IPS DF 6.9 (cell line): Measurements from ENCODE around the gene NT5C.
"Not testable (repeated sequence)": the region's sequence is repeated elsewhere in the genome, so short reads cannot be mapped to it uniquely, and the experiment has no call there.

Experiments used
- DNase-seq: peaks from one replicate; pipeline ENCODE4 v3.0.0-alpha.2; 2013; ENCODE audit warnings: low read depth, low spot score
- H3K27ac ChIP-seq: one replicate; pipeline ENCODE4 v1.5.1; 2013; ENCODE audit warnings: low read length, control low read depth
- H3K27me3 ChIP-seq: 2 replicates; pipeline ENCODE4 v1.6.1; 2013; ENCODE audit warnings: mild to moderate bottlenecking, low read length; ENCODE audit not compliant: control insufficient read depth, insufficient read depth
- H3K36me3 ChIP-seq: 2 replicates; pipeline ENCODE4 v1.6.1; 2013; ENCODE audit warnings: low read length; ENCODE audit not compliant: control insufficient read depth, insufficient read depth
- H3K4me1 ChIP-seq: 2 replicates; pipeline ENCODE4 v1.6.1; 2013; ENCODE audit warnings: low read length; ENCODE audit not compliant: control insufficient read depth, insufficient read depth
- H3K4me3 ChIP-seq: 2 replicates; pipeline ENCODE4 v1.5.1; 2013; ENCODE audit warnings: mild to moderate bottlenecking, low read length
- H3K9me3 ChIP-seq: 2 replicates; pipeline ENCODE4 v1.6.1; 2013; ENCODE audit warnings: low read length, inconsistent platforms; ENCODE audit not compliant: control insufficient read depth, insufficient read depth
- WGBS: extraction: QIAGEN DNeasy Blood & Tissue Kit; methylation state at CpG from one replicate; pipeline ENCODE4 v1.1.7; 2013; ENCODE audit warnings: mixed read lengths, missing lambda C conversion rate; ENCODE audit not compliant: insufficient read length, insufficient coverage; 5-methylcytosine and 5-hydroxymethylcytosine counted together

Gene NT5C

GRCh38 chr17:75132018-75133000, 767 bp upstream of the NT5C start:
- H3K27me3 ChIP-seq, H3K27ac ChIP-seq, DNase-seq, H3K4me1 ChIP-seq, H3K9me3 ChIP-seq: not testable (repeated sequence)
- Histone ChIP-seq H3K36me3 (peaks cover 15% of the 10 kb centered on the region), H3K4me3 (peak overlapping the region; percentile 75; the same call in 1 of the 2 replicates)
- WGBS: no CpG with 5 or more reads among the region's 40 CpGs

GRCh38 chr17:75130632-75131277, 787 bp downstream of the NT5C start:
- DNase-seq: no peak
- Histone ChIP-seq H3K27me3 (no peaks in the 10 kb centered on the region), H3K36me3 (peaks cover 12% of the 10 kb centered on the region)

GRCh38 chr17:75130059-75130631, 1.4 kb downstream of the NT5C start:
- no CpG with 5 or more reads among the region's 24 CpGs for WGBS
- no peak for DNase-seq
- Histone ChIP-seq H3K4me3 (no peak overlapping the region; the same call in 1 of the 2 replicates), H3K36me3 (peaks cover 12% of the 10 kb centered on the region), H3K27me3 (no peaks in the 10 kb centered on the region), H3K4me1 (peaks cover 1% of the 10 kb centered on the region; the same call in 1 of the 2 replicates), H3K27ac (no peak overlapping the region), H3K9me3 (no peaks in the 10 kb centered on the region)

More at GRCh38 chr17:75130632-75131277, 787 bp downstream of the NT5C start:
- no peak overlapping the region for H3K27ac ChIP-seq
- no peaks in the 10 kb centered on the region for H3K9me3 ChIP-seq
- H3K4me3 ChIP-seq: peak overlapping the region; percentile 75
- H3K4me1 ChIP-seq: peaks cover under 1% of the 10 kb centered on the region; the same call in 1 of the 2 replicates
- no CpG with 5 or more reads among the region's 29 CpGs for WGBS

DNA sequence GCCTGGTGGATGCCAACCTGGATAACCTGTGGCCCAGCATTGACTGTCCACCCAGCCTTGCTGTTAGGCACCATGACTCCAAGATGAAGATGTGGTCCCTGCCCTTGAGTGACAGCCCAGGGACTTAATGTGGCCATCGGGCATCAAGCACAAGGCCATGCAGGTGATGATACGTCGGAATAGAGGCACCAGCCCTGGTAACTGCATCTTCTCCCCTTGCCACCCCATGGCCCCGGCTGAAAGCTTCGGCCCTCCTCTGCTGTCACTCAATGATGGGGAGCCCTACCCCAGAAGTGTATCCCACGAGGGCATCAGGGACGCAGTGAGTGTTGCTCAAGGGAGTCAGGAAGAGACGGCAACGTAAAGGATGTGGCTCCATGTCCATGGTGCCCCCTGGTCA, 2.0 kb downstream of the NT5C start:
- Histone ChIP-seq H3K4me3 (no peak overlapping the region), H3K27ac (no peak overlapping the region), H3K27me3 (no peaks in the 10 kb centered on the region), H3K9me3 (no peaks in the 10 kb centered on the region), H3K36me3 (peaks cover 12% of the 10 kb centered on the region), H3K4me1 (peaks cover 1% of the 10 kb centered on the region; the same call in 1 of the 2 replicates)
- no CpG with 5 or more reads among the region's 9 CpGs for WGBS
- no peak for DNase-seq

GRCh38 chr17:75128694-75129505, 2.6 kb downstream of the NT5C start:
- DNase-seq: no peak
- Histone ChIP-seq H3K4me3 (no peak overlapping the region), H3K27ac (no peak overlapping the region), H3K4me1 (peaks cover 1% of the 10 kb centered on the region; the same call in 1 of the 2 replicates), H3K27me3 (no peaks in the 10 kb centered on the region), H3K36me3 (peaks cover 12% of the 10 kb centered on the region), H3K9me3 (no peaks in the 10 kb centered on the region)
- WGBS: no CpG with 5 or more reads among the region's 33 CpGs

DNA sequence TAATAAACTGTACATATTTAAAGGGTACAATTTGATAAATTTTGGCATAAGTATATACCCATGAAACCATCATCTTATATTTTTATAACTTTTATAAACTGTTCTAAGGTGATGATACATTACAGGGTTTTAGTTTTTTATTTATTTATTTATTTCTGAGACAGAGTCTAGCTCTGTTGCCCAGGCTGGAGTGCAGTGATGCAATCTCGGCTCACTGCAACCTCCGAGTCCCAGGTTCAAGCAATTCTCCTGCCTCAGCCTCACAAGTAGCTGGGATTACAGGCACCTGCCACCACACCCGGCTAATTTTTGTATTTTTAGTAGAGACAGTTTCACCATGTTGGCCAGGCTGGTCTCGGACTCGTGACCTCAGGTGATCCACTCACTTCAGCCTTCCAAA, 3.6 kb downstream of the NT5C start:
- H3K4me3 ChIP-seq, H3K4me1 ChIP-seq, H3K27ac ChIP-seq, DNase-seq, H3K27me3 ChIP-seq, H3K9me3 ChIP-seq: not testable (repeated sequence)
- no CpG with 5 or more reads among the region's 5 CpGs for WGBS
- peaks cover 12% of the 10 kb centered on the region for H3K36me3 ChIP-seq

- H3K9me3 ChIP-seq: no peaks in the 10 kb centered on the region
- no peak overlapping the region for H3K27ac ChIP-seq
- H3K4me1 ChIP-seq: peaks cover 1% of the 10 kb centered on the region; the same call in 1 of the 2 replicates
- no peak for DNase-seq
- no CpG with 5 or more reads among the region's 8 CpGs for WGBS
- no peaks in the 10 kb centered on the region for H3K27me3 ChIP-seq
- peaks cover 12% of the 10 kb centered on the region for H3K36me3 ChIP-seq
- H3K4me3 ChIP-seq: no peak overlapping the region
Observed at GRCh38 chr17:75126954-75127353, 4.6 kb downstream of the NT5C start.

- Histone ChIP-seq H3K9me3 (no peaks in the 10 kb centered on the region), H3K27ac (no peak overlapping the region), H3K4me1 (peaks cover 1% of the 10 kb centered on the region; the same call in 1 of the 2 replicates), H3K27me3 (no peaks in the 10 kb centered on the region), H3K4me3 (no peak overlapping the region), H3K36me3 (peaks cover 12% of the 10 kb centered on the region)
- DNase-seq: no peak
- WGBS: no CpG with 5 or more reads among the region's 3 CpGs
Observed at GRCh38 chr17:75125984-75126383, 5.6 kb downstream of the NT5C start.

DNA sequence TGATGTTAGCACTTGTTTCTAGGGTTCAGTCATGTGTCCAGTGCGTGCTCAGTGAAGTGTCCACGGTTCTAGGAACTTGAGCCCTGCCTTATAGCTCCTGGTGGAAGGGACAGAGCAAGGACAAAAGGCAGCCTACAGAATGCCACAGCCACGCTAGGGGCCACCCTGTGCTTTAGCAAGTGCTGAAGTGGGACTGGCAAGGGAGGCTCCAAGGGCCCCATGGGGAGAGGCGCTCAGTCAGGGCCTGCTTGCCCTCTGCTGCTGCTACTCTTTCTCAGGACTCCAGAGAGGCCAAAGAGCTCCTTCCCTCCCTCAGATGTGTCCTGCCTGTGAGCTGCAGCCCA, 6.8 kb downstream of the NT5C start:
- Histone ChIP-seq H3K27ac (no peak overlapping the region), H3K4me1 (peaks cover 1% of the 10 kb centered on the region; the same call in 1 of the 2 replicates), H3K4me3 (no peak overlapping the region), H3K27me3 (no peaks in the 10 kb centered on the region), H3K9me3 (no peaks in the 10 kb centered on the region), H3K36me3 (peaks cover 11% of the 10 kb centered on the region)
- DNase-seq: no peak
- WGBS: no CpG with 5 or more reads among the region's 4 CpGs
